Measurements from ENCODE around the gene TMEM132C.

DNA sequence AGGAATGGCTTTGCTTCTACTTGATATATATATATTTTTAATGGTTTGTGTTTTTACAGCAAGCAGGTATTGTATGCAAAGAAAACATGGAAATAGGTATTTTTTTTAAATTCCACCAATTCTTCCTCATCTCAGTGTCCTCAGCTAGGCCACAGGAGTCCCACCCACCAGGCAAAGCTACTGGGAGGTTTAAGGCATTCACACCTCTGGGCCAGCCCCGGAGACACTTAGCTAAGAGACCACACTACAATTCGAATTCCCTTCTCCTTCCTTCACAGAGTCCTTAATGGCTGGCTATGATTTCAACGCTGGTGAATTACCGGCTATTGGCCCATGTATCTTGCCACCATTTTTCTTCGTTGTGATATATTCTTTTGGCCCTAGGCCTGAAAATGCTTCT, 485.4 kb downstream of the TMEM132C start:
- no peak for TF ChIP-seq SP2 (IDR thresholded peaks at IDR 0.05; ENCODE audit: low read length)
- TF ChIP-seq, protein P1, sequence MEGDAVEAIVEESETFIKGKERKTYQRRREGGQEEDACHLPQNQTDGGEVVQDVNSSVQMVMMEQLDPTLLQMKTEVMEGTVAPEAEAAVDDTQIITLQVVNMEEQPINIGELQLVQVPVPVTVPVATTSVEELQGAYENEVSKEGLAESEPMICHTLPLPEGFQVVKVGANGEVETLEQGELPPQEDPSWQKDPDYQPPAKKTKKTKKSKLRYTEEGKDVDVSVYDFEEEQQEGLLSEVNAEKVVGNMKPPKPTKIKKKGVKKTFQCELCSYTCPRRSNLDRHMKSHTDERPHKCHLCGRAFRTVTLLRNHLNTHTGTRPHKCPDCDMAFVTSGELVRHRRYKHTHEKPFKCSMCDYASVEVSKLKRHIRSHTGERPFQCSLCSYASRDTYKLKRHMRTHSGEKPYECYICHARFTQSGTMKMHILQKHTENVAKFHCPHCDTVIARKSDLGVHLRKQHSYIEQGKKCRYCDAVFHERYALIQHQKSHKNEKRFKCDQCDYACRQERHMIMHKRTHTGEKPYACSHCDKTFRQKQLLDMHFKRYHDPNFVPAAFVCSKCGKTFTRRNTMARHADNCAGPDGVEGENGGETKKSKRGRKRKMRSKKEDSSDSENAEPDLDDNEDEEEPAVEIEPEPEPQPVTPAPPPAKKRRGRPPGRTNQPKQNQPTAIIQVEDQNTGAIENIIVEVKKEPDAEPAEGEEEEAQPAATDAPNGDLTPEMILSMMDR (IDR thresholded peaks at IDR 0.05; ENCODE audit: control extremely low read depth in 1 of 3, insufficient read depth in 1 of 3, low read depth in 1 of 3, low read length in 3 of 3) = no peak
- no peak for TF ChIP-seq EP300 (IDR thresholded peaks at IDR 0.05; ENCODE audit: borderline replicate concordance in 1 of 2, low read depth in 2 of 2, low read length in 2 of 2)
- no peak for TF ChIP-seq EZH2 (IDR thresholded peaks at IDR 0.05; ENCODE audit: low read depth, low read length, severe bottlenecking)
- no peak for TF ChIP-seq POLR2A (IDR thresholded peaks at IDR 0.05; ENCODE audit: control extremely low read depth in 1 of 2, low read depth in 2 of 2, low read length in 2 of 2)
- no peak for TF ChIP-seq SRF (IDR thresholded peaks at IDR 0.05; ENCODE audit: low read depth, low read length)
- no peak for TF ChIP-seq POLR2AphosphoS5 (IDR thresholded peaks at IDR 0.05; ENCODE audit: low read depth, low read length)
- TF ChIP-seq BRCA1 (IDR thresholded peaks at IDR 0.05; ENCODE audit: low read depth, low read length) = no peak
- TF ChIP-seq RFX5 (IDR thresholded peaks at IDR 0.05; ENCODE audit: borderline replicate concordance, low read depth, low read length) = no peak
- TF ChIP-seq, protein P2, sequence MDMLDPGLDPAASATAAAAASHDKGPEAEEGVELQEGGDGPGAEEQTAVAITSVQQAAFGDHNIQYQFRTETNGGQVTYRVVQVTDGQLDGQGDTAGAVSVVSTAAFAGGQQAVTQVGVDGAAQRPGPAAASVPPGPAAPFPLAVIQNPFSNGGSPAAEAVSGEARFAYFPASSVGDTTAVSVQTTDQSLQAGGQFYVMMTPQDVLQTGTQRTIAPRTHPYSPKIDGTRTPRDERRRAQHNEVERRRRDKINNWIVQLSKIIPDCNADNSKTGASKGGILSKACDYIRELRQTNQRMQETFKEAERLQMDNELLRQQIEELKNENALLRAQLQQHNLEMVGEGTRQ (IDR thresholded peaks at IDR 0.05; ENCODE audit: low read length) = no peak
- no peak for TF ChIP-seq SAP30 (IDR thresholded peaks at IDR 0.05; ENCODE audit: insufficient read depth, insufficient replicate concordance, low read length)
- TF ChIP-seq TAF1 (IDR thresholded peaks at IDR 0.05; ENCODE audit: low read depth, low read length) = no peak
